GM03348 (cell line): ENCODE results near the gene OSGEPL1.
"Not testable (repeated sequence)": the region's sequence is repeated elsewhere in the genome, so short reads cannot be mapped to it uniquely, and the experiment has no call there.

Experiments used
- DNase-seq: peaks from one replicate; pipeline ENCODE4 v3.0.0; 2012; ENCODE audit warnings: low spot score

Gene OSGEPL1

GRCh38 chr2:189762551-189763298, at the start of gene OSGEPL1:
Gene OSGEPL1, minus strand, starts transcription at chr2:189762792. Its CDS starts 1,152 bp downstream, at chr2:189761640.
- peak; percentile 85 for DNase-seq

- DNase-seq: no peak
Observed at GRCh38 chr2:189803431-189803830, 40.8 kb upstream of the OSGEPL1 start.

GRCh38 chr2:189802396-189802912, 39.9 kb upstream of the OSGEPL1 start:
- DNase-seq: no peak

GRCh38 chr2:189799531-189799930, 36.9 kb upstream of the OSGEPL1 start:
- DNase-seq: peak; percentile 69

GRCh38 chr2:189799030-189799331, 36.4 kb upstream of the OSGEPL1 start:
- DNase-seq: no peak

GRCh38 chr2:189798312-189799029, 35.9 kb upstream of the OSGEPL1 start:
- DNase-seq: peak; percentile 52

GRCh38 chr2:189797902-189798301, 35.3 kb upstream of the OSGEPL1 start:
- DNase-seq: no peak

GRCh38 chr2:189794310-189794709, 31.7 kb upstream of the OSGEPL1 start:
- no peak for DNase-seq

GRCh38 chr2:189791338-189792042, 28.9 kb upstream of the OSGEPL1 start:
- DNase-seq: no peak

GRCh38 chr2:189783927-189784867, 21.6 kb upstream of the OSGEPL1 start, which contains the start of the genes ORMDL1 and PMS1:
Gene ORMDL1, minus strand, starts transcription at chr2:189784339. Its CDS starts 1,744 bp downstream, at chr2:189782595.
Gene PMS1, plus strand, starts transcription at chr2:189784450. Its CDS starts 7,360 bp downstream, at chr2:189791810.
- peak; percentile 99 for DNase-seq

GRCh38 chr2:189783451-189783926, 20.9 kb upstream of the OSGEPL1 start:
- DNase-seq: peak; percentile 34

- DNase-seq: peak; percentile 10
Observed at GRCh38 chr2:189782221-189782671, 19.7 kb upstream of the OSGEPL1 start.

- DNase-seq: no peak
Observed at GRCh38 chr2:189772212-189772611, 9.6 kb upstream of the OSGEPL1 start.

GRCh38 chr2:189770590-189771322, 8.2 kb upstream of the OSGEPL1 start:
- no peak for DNase-seq

- peak; percentile 7 for DNase-seq
Observed at GRCh38 chr2:189763908-189764661, 1.5 kb upstream of the OSGEPL1 start.

- no peak for DNase-seq
Observed at GRCh38 chr2:189762229-189762550, 402 bp downstream of the OSGEPL1 start.

- not testable (repeated sequence) for DNase-seq
Observed at GRCh38 chr2:189760154-189760553, 2.4 kb downstream of the OSGEPL1 start.

- no peak for DNase-seq
Observed at GRCh38 chr2:189756311-189756952, 6.2 kb downstream of the OSGEPL1 start.

GRCh38 chr2:189751080-189751658, 11.4 kb downstream of the OSGEPL1 start:
- peak; percentile 61 for DNase-seq
